HG03066 (cell line): ENCODE data around the gene ULK3.
"Not testable (repeated sequence)": the region's sequence is repeated elsewhere in the genome, so short reads cannot be mapped to it uniquely, and the experiment has no call there.

Experiments
- ATAC-seq: cut with Tn5 transposase; IDR thresholded peaks from one replicate; pipeline ENCODE4 v1.9.1; 2021; ENCODE audit warnings: low read depth; ENCODE audit not compliant: unreplicated experiment

Gene ULK3

GRCh38 chr15:74842581-74843444 lies at the start of gene ULK3:
Gene ULK3 (minus strand): TSS chr15:74843156. CDS start chr15:74843105, 51 bp downstream.
- ATAC-seq: peak; percentile 95

- ATAC-seq: no peak
Observed at GRCh38 chr15:74892313-74892712, 49.4 kb upstream of the ULK3 start.

GRCh38 chr15:74891469-74891868 lies 48.5 kb upstream of the ULK3 start:
- no peak for ATAC-seq

- no peak for ATAC-seq
Observed at GRCh38 chr15:74890665-74890960, 47.7 kb upstream of the ULK3 start.

- ATAC-seq: peak; percentile 84
Observed at GRCh38 chr15:74889883-74890664, 47.1 kb upstream of the ULK3 start, which contains the start of gene MPI. Gene MPI (plus strand): TSS chr15:74890042. CDS start chr15:74890074, 32 bp downstream.

DNA sequence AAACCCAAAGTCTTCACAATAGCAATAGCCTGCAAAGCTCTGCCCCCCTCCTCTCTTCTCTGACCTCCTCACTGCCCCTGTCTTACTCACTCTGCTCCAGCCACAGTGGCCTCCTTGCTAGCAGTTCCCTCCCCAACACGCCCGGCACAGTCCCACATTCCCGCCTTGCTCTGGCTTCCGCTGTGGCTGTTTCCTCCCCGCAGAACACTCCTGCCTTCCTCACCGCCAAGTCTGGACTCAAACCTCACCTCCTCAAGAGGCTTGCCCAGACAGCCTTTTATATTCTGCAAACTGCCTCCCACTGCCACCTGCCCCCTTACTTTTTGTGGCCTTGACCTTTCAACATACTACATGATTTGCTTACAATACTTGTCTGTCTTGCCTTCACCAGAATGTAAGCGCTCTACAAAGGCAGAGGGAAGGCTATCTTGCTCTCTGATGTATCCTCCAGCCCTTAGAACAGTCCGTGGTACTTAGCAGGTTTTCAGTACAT lies 46.5 kb upstream of the ULK3 start:
- no peak for ATAC-seq

DNA sequence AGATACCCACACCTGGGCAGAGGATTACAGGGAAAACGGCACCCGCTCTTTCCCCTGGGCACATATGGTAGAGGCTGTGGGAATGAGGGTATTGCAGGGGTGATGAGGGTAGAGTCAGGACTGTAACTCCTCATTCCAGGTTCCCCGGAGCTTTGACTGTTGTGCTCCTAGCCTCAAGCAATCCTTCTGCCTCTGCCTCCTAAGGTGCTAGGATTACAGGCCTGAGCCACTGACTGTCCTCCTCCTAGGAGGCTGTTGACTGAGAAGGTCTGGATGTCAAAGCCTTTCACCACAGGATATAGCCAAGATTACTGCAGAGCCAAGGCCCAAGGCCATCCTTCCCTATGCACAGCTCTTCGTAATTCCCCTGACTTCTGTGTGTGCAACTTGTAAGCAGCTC lies 45.8 kb upstream of the ULK3 start:
- ATAC-seq: no peak

DNA sequence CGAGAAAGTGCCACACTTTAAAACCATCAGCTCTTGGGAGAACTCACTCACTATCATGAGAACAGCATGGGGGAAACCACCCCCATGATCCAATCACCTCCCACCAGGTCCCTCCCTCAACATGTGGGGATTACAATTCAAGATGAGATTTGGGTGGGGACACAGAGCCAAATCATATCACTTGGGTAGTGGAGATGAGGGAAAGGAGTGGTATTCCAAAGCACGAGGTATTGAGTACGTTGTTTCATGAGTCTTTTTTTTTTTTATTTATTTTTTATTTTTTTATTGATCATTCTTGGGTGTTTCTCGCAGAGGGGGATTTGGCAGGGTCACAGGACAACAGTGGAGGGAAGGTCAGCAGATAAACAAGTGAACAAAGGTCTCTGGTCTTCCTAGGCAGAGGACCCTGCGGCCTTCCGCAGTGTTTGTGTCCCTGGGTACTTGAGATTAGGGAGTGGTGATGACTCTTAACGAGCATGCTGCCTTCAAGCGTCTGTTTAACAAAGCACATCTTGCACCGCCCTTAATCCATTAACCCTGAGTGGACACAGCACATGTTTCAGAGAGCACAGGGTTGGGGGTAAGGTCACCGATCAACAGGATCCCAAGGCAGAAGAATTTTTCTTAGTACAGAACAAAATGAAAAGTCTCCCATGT lies 44.7 kb upstream of the ULK3 start:
- not testable (repeated sequence) for ATAC-seq

DNA sequence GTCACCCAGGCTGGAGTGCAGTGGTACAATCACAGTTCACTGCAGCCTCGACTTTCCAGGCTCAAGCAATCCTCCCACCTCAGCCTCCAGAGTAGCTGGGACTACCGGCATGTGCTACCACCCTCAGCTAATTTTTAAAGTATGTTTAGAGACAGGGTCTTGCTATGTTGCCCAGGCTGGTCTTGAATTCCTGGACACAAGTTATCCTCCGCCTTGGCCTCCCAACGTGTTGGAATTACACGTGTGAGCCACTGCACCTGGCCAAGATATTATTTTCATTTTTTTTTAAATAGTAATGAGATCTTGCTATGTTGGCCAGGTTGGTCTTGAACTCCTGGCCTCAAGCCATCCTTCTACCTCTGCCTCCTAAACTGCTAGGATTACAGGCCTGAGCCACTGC lies 42.5 kb upstream of the ULK3 start:
- ATAC-seq: no peak

- no peak for ATAC-seq
Observed at GRCh38 chr15:74884428-74885223, 41.7 kb upstream of the ULK3 start.

DNA sequence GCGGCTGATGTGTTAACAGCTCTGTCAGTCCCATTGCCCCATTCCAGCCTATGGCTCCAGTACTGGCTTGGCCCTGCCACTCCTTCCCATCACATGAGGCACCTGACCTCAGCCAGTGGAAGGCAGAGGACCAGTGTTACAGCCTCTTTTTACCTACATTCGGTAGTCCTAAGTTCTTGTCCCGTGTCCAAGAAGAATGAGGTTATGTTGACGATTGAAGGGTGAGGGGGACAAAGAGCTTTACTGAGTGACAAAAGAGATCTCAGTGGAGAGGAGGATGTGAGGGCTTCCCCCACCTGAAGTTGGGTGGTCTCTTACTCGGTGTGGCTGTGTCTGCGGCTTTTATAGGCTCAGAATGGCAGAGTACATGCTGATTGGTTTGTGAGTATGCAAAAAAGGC lies 39.6 kb upstream of the ULK3 start:
- ATAC-seq: no peak

DNA sequence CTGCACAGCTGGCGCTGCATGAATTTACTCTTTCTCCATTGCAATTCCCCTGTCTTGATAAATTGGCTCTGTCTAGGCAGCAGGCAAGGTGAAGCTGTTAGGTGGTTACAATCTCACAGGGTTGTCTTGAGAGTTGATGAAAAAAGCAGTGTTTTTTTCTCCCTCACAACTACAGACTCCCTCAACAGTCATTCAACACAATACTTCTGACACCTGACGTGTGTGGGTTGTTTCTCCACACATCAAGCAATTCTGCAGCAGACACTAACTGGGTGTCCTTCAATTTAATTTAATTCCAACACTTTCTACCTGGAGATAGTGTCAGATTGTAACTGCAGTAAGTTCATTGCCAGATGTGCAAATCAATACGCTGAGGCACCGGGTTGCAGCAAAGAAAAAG lies 35.3 kb upstream of the ULK3 start:
- no peak for ATAC-seq

DNA sequence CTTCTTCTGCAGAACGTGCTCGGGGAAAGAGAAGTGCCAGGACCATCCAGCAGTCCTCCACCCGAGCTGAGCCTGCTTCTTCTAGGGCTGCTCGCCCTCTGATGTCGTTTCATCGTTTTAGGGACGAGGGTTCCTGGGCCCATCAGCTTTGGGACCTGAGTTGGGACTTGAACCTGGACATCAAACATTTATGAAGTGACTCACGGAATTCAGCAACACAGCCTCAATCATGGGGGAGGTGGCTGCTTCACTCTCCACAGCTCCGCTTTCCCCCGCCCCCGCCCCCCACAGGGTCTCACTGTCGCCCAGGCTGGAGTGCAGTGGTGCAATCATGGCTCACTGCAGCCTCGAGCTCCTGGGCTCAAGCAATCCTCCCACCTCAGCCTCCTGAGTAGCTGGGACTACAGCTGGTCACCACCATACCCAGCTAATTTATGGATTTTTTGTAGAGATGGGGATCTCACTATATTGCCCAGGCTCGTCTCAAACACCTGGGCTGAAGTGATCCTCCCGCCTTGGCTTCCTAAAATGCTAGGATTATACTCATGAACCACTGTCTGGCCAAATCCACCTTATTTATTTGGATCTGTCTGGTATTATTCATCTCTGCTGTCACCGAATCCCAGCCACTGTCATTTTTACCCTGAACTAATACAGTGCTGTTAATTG lies 30.9 kb upstream of the ULK3 start:
- no peak for ATAC-seq

DNA sequence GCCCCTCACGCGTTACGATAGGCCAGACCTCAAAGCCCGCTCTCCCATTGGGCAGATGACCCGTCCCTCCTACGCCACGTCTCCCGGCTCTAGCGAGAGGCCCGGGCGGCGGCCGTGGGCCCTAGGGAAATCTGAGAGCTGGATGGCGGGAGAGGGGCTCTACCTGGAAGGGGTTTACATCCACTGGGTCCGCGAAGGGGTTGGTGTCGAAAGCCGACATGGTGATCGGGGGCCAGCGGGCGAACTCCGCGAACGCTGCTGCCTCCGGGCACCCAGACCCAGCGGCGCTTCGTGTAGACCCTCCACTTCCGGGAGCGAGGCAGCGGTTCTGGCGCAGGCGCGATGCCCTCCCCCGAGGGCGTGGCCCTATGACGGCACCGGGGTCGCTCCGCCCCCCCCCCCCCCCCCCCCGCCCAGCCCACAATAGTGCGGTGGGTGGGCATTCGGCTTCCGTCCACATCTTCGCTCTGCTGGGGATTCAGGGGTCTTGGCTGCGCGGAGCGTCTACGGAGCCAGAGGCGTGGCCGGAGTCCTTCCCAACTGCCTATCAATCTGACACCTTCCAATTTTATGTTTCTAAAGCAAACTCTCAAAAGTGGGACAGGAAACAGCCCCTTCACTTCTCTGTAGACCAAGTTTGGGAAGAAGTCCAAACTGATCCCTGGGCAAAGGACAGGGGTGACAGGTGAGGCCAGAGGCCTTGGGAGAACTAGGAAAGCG lies 30.2 kb upstream of the ULK3 start, which contains the start of gene SCAMP2:
TSS of gene SCAMP2 (minus strand) at position 330 of the 720 bp plus-strand sequence. CDS start at position 220, 110 bp downstream.
- ATAC-seq: peak; percentile 76

DNA sequence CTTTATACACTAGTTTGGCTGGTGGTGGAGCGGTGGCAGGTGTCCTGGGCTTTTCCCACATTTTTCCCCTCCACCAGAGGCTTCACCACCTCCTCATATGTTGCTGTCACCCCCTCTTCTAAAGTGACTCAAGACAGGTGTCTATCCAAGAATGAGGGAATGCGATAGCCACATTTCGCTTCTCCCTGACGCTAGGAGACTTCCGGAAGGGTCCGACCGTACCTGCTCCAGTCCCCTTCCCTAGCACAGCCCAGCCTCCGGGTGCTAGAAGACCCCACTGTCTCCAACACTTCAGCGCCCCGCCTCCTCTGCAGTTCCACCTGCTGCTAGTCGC lies 29.7 kb upstream of the ULK3 start:
- ATAC-seq: no peak

DNA sequence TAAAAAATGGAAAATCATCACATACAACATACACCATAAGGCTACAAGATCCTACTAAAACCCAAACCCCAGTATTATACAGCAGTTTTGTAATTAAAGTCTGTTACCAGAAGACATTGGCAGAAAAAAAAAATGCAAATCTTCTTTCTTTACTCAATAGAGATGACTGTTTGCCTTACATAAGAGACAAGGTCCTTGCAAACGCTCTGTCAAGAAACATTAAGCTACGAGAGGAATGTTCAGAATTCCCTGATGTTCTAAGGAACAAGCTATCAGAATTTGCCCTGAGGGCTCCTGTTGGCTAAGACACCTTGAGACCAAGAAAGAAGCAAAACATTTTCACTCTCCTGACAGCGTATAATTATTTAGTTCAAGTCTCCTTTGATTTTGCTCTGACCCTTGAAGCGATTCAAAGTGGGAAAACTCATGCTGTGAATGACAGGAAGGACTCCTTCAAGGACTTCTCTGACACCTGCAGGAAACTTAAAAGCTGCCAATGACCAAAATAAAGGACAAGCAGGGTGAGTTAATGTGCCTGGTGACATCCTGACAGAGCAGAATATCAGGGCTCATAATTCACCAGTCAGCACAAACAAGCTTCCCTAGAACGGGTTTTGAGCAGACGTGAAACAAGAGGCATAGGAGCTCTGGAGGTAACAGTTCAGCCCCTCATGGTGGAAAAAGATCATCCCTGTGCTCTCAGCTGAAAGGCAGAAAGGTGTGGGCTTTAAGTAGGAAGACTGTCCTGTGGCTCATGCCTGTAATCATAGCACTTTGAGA lies 27.7 kb upstream of the ULK3 start:
- ATAC-seq: no peak

- peak; percentile 42 for ATAC-seq
Observed at GRCh38 chr15:74869726-74870407, 26.9 kb upstream of the ULK3 start.

GRCh38 chr15:74869372-74869725 lies 26.4 kb upstream of the ULK3 start:
- ATAC-seq: no peak
